Measurements from ENCODE around the gene BGN. TPM values are rescaled to one million over a fixed set of nuclear protein-coding genes. Genes with fewer than 3 reads are reported as not detected.
A peak's percentile ranks its signal among the peaks of the same experiment; 100 is the strongest.

Gene BGN
- polyA plus RNA-seq (2013, experiment 1 of 2), result 9.9 TPM
- polyA plus RNA-seq (2013, experiment 2 of 2), result 8.6 TPM

DNA sequence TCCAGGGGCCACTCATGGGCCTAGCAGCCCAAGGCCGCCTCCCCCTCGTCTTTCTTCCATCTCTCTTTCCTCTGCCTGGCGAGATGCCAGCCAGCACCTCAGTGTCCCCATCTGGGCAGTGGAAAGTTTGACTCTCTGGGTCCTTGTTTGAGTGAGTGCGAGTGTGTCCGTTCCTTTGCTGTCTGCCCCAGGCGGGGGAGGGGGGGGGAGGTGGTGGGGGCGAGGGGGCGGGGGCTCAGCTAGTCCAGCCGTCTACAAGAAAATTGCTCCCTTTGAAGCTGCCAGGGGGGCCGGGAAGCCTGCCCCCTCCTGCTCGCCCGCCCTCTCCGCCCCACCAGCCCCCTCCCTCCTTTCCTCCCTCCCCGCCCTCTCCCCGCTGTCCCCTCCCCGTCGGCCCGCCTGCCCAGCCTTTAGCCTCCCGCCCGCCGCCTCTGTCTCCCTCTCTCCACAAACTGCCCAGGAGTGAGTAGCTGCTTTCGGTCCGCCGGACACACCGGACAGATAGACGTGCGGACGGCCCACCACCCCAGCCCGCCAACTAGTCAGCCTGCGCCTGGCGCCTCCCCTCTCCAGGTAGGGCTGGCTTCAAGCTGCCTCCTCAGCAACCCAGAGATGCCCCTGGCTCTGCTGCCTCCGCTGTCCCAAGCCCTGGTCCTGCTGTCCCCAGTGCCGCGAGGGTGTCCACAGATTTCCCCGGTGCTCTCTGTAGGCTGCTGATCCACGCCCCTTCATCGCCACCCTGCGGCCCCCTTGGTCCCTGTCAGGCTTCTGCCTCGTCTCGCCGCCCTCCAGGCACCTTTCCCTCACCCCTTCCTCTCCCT lies at the start of gene BGN:
TSS of gene BGN (plus strand) at position 440 of the 821 bp plus-strand sequence. CDS start 9,652 bp downstream, outside the sequence.
- Histone ChIP-seq H2BK12ac (ENCODE audit: low read length in 2 of 2) (peak within 1 kb of the TSS in 1 of 2 experiments; percentile 39), H3K9ac (ENCODE audit: low read length) (peak within 1 kb of the TSS; percentile 70), H3K4ac (ENCODE audit: low read depth in 1 of 2, low read length in 2 of 2) (peak within 1 kb of the TSS in 1 of 2 experiments; percentile 37), H3K27ac (ENCODE audit: low read length, poor library complexity, severe bottlenecking) (no peak within 1 kb of the TSS), H3K23ac (ENCODE audit: low read length in 2 of 2) (peak within 1 kb of the TSS in 1 of 2 experiments; percentile 69), H3K79me1 (replicated peaks; ENCODE audit: low read length, poor library complexity, severe bottlenecking) (no peaks in the 10 kb centered on the region), H2AFZ (ENCODE audit: low read depth, low read length) (peak within 1 kb of the TSS; percentile 23), H4K8ac (ENCODE audit: low read length) (peak within 1 kb of the TSS; percentile 29), H2BK15ac (ENCODE audit: low read depth, poor library complexity, severe bottlenecking) (peak within 1 kb of the TSS; percentile 69), H4K91ac (ENCODE audit: low read length) (peak within 1 kb of the TSS; percentile 61), H3K4me3 (ENCODE audit: insufficient read depth in 1 of 2, low read depth in 1 of 2, low read length in 2 of 2) (peak within 1 kb of the TSS; percentile 55 to 79), H2AK5ac (ENCODE audit: low read length, severe bottlenecking) (no peak within 1 kb of the TSS), H2BK5ac (ENCODE audit: low read depth, low read length, poor library complexity, severe bottlenecking) (no peak within 1 kb of the TSS), H3K14ac (ENCODE audit: low read length in 2 of 2) (peak within 1 kb of the TSS in 1 of 2 experiments; percentile 55), H3K4me1 (ENCODE audit: control insufficient read depth, insufficient read depth, low read depth, low read length) (peaks cover 37% of the 10 kb centered on the region), H3K18ac (ENCODE audit: low read depth in 1 of 2, low read length in 2 of 2) (peak within 1 kb of the TSS in 1 of 2 experiments; percentile 70), H3K36me3 (ENCODE audit: control insufficient read depth in 1 of 2, insufficient read depth in 2 of 2, low read depth in 1 of 2, low read length in 2 of 2) (no peaks in the 10 kb centered on the region), H2BK120ac (ENCODE audit: low read depth, low read length) (no peak within 1 kb of the TSS), H3K27me3 (ENCODE audit: control insufficient read depth in 1 of 2, insufficient read depth in 1 of 2, low read length in 2 of 2) (peaks cover 0 to 6% of the 10 kb centered on the region in 2 experiments), H3K4me2 (ENCODE audit: low read length, poor library complexity, severe bottlenecking) (peak within 1 kb of the TSS; percentile 65), H3K9me3 (ENCODE audit: control insufficient read depth, low read length) (no peaks in the 10 kb centered on the region)
- 2% methylated on average over 24 of the region's 41 CpGs for WGBS
- DNase-seq, result peak; percentile 42

DNA sequence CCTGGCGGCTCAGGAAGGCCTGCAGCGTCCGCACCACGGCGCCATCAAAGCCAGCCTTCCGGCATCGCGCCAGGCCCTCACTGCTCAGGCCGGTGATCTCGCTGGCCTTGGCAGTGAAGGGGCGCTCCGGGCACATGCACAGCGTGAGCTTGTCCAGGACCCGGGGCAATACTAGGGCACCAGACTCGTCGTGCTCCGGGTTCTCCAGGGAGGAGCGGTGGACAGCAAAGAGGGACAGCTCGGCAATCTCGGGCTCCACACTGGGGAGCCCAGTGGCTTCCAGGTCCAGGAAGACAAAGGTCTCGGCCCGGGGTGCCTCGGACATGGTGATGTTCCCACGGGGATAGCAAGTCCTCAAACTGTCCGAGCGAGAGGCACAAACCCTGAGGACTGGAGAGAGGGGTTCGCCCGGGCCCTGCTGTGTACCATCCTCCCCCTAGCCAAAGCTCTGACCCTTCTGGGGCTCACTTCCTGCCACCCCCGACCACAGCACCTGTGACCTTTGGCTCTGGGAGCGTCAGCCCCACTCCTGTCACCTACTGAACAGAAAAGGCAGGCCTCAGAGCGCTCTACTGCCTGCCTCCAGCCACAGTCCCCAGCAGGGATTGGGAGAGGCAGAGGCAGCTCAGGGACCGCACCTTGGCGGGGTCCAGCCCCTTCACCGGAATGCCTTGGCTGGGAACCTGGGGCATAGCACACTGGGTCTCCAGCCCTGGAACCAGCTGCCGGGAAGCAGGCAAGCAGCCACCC lies 49.5 kb upstream of the BGN start:
- Histone ChIP-seq H3K79me1 (replicated peaks; ENCODE audit: low read length, poor library complexity, severe bottlenecking) (no peaks in the 10 kb centered on the region), H3K9ac (ENCODE audit: low read length) (no peak overlapping the region), H3K36me3 (ENCODE audit: control insufficient read depth in 1 of 2, insufficient read depth in 2 of 2, low read depth in 1 of 2, low read length in 2 of 2) (peaks cover 0 to 28% of the 10 kb centered on the region in 2 experiments), H2AFZ (ENCODE audit: low read depth, low read length) (no peak overlapping the region), H3K14ac (ENCODE audit: low read length in 2 of 2) (no peak overlapping the region), H3K23ac (ENCODE audit: low read length in 2 of 2) (no peak overlapping the region), H2BK12ac (ENCODE audit: low read length in 2 of 2) (no peak overlapping the region), H3K4me3 (ENCODE audit: insufficient read depth in 1 of 2, low read depth in 1 of 2, low read length in 2 of 2) (no peak overlapping the region), H3K27ac (ENCODE audit: low read length, poor library complexity, severe bottlenecking) (no peak overlapping the region), H2BK15ac (ENCODE audit: low read depth, poor library complexity, severe bottlenecking) (no peak overlapping the region), H4K8ac (ENCODE audit: low read length) (no peak overlapping the region), H3K4ac (ENCODE audit: low read depth in 1 of 2, low read length in 2 of 2) (no peak overlapping the region), H2BK5ac (ENCODE audit: low read depth, low read length, poor library complexity, severe bottlenecking) (no peak overlapping the region), H3K4me2 (ENCODE audit: low read length, poor library complexity, severe bottlenecking) (no peak overlapping the region), H3K4me1 (ENCODE audit: control insufficient read depth, insufficient read depth, low read depth, low read length) (no peaks in the 10 kb centered on the region), H3K9me3 (ENCODE audit: control insufficient read depth, low read length) (no peaks in the 10 kb centered on the region), H2AK5ac (ENCODE audit: low read length, severe bottlenecking) (no peak overlapping the region), H4K91ac (ENCODE audit: low read length) (no peak overlapping the region), H2BK120ac (ENCODE audit: low read depth, low read length) (no peak overlapping the region), H3K27me3 (ENCODE audit: control insufficient read depth in 1 of 2, insufficient read depth in 1 of 2, low read length in 2 of 2) (peaks cover 0 to 36% of the 10 kb centered on the region in 2 experiments), H3K18ac (ENCODE audit: low read depth in 1 of 2, low read length in 2 of 2) (no peak overlapping the region)
- 96% methylated on average over 31 of the region's 35 CpGs for WGBS
- DNase-seq, result no peak

DNA sequence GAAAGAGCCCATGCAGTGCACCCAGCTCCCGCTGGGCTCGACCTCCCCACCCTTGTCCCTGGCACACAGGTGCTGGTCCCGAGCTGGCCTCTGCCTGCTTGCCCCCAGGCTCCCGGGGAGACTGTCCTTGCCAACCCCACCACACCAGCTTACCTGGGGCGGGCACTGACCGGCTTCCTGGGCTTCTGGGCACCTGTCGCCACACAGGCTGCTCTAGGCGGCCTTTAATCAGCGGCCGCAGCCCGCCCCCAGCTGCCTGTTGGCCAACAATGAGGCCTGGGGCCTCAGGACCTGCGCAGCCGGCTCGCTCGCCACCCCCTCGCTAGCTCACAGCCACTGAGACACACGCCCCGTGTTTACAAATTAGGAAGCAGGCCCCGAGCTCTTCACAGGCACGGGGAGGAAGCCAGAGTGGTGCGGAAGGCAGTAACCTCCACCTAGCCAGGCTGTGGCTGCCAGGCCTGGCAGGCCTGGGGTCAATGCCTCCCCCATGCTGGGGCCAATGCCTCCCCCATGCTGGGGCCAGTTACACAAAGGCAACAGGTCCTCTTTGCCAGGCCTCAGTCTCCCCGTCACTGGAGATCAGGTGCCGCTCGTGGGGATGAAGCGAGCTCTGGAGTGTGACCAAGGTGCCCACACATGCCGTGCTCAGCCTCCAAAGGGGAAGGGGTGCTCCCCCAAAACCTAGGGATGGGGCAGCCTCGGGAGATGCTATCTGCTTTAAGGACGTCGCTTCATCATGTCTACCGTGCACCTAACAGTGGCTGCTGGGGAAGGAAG lies 48.7 kb upstream of the BGN start, which contains the start of gene TREX2:
TSS of gene TREX2 (minus strand) at position 201 of the 780 bp plus-strand sequence. CDS start 626 bp downstream, outside the sequence.
- Histone ChIP-seq H2BK120ac (ENCODE audit: low read depth, low read length) (no peak within 1 kb of the TSS), H3K14ac (ENCODE audit: low read length in 2 of 2) (no peak within 1 kb of the TSS), H4K91ac (ENCODE audit: low read length) (no peak within 1 kb of the TSS), H3K4me2 (ENCODE audit: low read length, poor library complexity, severe bottlenecking) (no peak within 1 kb of the TSS), H2BK5ac (ENCODE audit: low read depth, low read length, poor library complexity, severe bottlenecking) (no peak within 1 kb of the TSS), H2AFZ (ENCODE audit: low read depth, low read length) (no peak within 1 kb of the TSS), H2BK15ac (ENCODE audit: low read depth, poor library complexity, severe bottlenecking) (no peak within 1 kb of the TSS), H3K79me1 (replicated peaks; ENCODE audit: low read length, poor library complexity, severe bottlenecking) (no peaks in the 10 kb centered on the region), H4K8ac (ENCODE audit: low read length) (no peak within 1 kb of the TSS), H3K23ac (ENCODE audit: low read length in 2 of 2) (no peak within 1 kb of the TSS), H3K9me3 (ENCODE audit: control insufficient read depth, low read length) (no peaks in the 10 kb centered on the region), H3K4me3 (ENCODE audit: insufficient read depth in 1 of 2, low read depth in 1 of 2, low read length in 2 of 2) (no peak within 1 kb of the TSS), H3K27ac (ENCODE audit: low read length, poor library complexity, severe bottlenecking) (no peak within 1 kb of the TSS), H2BK12ac (ENCODE audit: low read length in 2 of 2) (no peak within 1 kb of the TSS), H2AK5ac (ENCODE audit: low read length, severe bottlenecking) (no peak within 1 kb of the TSS), H3K27me3 (ENCODE audit: control insufficient read depth in 1 of 2, insufficient read depth in 1 of 2, low read length in 2 of 2) (peaks cover 0 to 30% of the 10 kb centered on the region in 2 experiments), H3K36me3 (ENCODE audit: control insufficient read depth in 1 of 2, insufficient read depth in 2 of 2, low read depth in 1 of 2, low read length in 2 of 2) (peaks cover 0 to 36% of the 10 kb centered on the region in 2 experiments), H3K4me1 (ENCODE audit: control insufficient read depth, insufficient read depth, low read depth, low read length) (no peaks in the 10 kb centered on the region), H3K18ac (ENCODE audit: low read depth in 1 of 2, low read length in 2 of 2) (no peak within 1 kb of the TSS), H3K9ac (ENCODE audit: low read length) (no peak within 1 kb of the TSS), H3K4ac (ENCODE audit: low read depth in 1 of 2, low read length in 2 of 2) (no peak within 1 kb of the TSS)
- DNase-seq, result no peak
- 91% methylated on average over 29 of the region's 30 CpGs for WGBS
